Gastrocnemius medialis (tissue), 4 donors: ENCODE results near the gene DRGX. TPM values are rescaled to one million over a fixed set of nuclear protein-coding genes. Genes with fewer than 3 reads are reported as not detected.

ENCODE experiments used
- ATAC-seq, 2 donors: fragments of 150-250 bp; one replicate each; pipeline ENCODE4 v1.9.1; 2016
- DNase-seq, 2 donors: peaks; one replicate each; pipeline ENCODE4 v3.0.0-alpha.2; 2019
- H3K27ac ChIP-seq, 4 donors: fragments of 200-600 bp; sonication (generic); 1 replicate in 1 of 4; 2 replicates in 3 of 4; pipeline ENCODE4 v1.5.1; 2016 to 2018; ENCODE audit warnings: mild to moderate bottlenecking in 2 of 4, moderate library complexity in 1 of 4
- H3K27me3 ChIP-seq, 3 donors: fragments of 200-600 bp; sonication (generic) in 2 of 3; 1 replicate in 1 of 3; 2 replicates in 2 of 3; pipeline versions ENCODE4 v1.5.1 to v1.6.0; 2016 to 2019; ENCODE audit warnings: mild to moderate bottlenecking in 1 of 3, moderate library complexity in 1 of 3
- H3K36me3 ChIP-seq, 2 donors: fragments of 200-600 bp; sonication (generic) in 1 of 2; one replicate each; pipeline ENCODE4 v1.5.1; 2017 to 2018
- H3K4me1 ChIP-seq, 2 donors: fragments of 200-600 bp; sonication (generic) in 1 of 2; one replicate each; pipeline ENCODE4 v1.5.1; 2016 to 2017; ENCODE audit warnings: mild to moderate bottlenecking in 2 of 2
- H3K4me3 ChIP-seq, 4 donors: fragments of 200-600 bp; sonication (generic) in 3 of 4; 1 replicate in 1 of 4; 2 replicates in 3 of 4; pipeline ENCODE4 v1.5.1; 2016 to 2019; ENCODE audit warnings: mild to moderate bottlenecking in 2 of 4
- H3K9me3 ChIP-seq, 3 donors: fragments of 200-600 bp; sonication (generic) in 2 of 3; 1 replicate in 1 of 3; 2 replicates in 2 of 3; pipeline ENCODE4 v1.5.1; 2016 to 2019
- POLR2A ChIP-seq, 2 donors: fragments of 450-650 bp; IDR thresholded peaks; one replicate each; pipeline ENCODE4 v1.6.1; 2017; ENCODE audit warnings: antibody characterized with exemption in 2 of 2, mild to moderate bottlenecking in 2 of 2, moderate library complexity in 2 of 2
- in situ Hi-C, 4 donors: fragments of 200-750 bp; cut with MboI; loops; one replicate each; pipeline versions ENCODE4 v1.15.0 to v1.8.0; 2017; ENCODE audit warnings: low sequenced_read_pairs in 4 of 4
- intact Hi-C: fragments of 100-400 bp; cut with DNase I; formaldehyde crosslinking; loops from one replicate; pipeline ENCODE4 v1.15.1; 2023; ENCODE audit warnings: low total_unique reads
- total RNA-seq, 4 donors: library from RNA; depleted of rRNA; stranded (reverse); fragments of >200 nt; gene quantifications; one replicate each; pipeline versions ENCODE4 v1.1.0 to v1.2.3, GENCODE V29; 2016
- TF ChIP-seq, protein P1 (sequence below), 5 experiments: fragments of 450-650 bp in 3 of 5; fragments of 200-600 bp in 2 of 5; sonication (generic) in 2 of 5; IDR thresholded peaks in 4 of 5; conservative IDR thresholded peaks in 1 of 5; 1 replicate in 4 of 5; 2 replicates in 1 of 5; pipeline ENCODE4 v1.5.1; 2016 to 2019; ENCODE audit warnings: antibody characterized with exemption in 5 of 5, mild to moderate bottlenecking in 3 of 5, moderate library complexity in 3 of 5

The DRGX gene
- total RNA-seq, 4 donors from 2014 or later: not detected

DNA sequence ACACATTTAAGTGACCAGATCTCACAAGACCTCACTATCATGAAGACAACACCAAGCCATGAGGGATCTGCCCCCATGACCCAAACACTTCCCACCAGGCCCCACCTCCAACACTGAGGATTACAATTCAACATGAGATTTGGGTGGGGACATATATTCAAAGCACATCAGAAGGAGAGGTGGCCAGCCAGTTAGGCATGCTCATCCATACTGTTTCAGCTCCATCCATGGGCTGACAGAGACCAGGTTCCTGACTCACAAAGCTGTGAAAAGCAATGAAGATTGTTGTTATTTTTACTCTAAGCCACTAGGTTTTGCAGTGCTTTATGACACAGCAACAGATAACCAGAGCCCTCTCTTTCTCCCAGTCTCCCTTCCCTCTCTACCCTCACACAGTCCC, 60.9 kb downstream of the DRGX start:
- Histone ChIP-seq H3K27ac (no peak overlapping the region), H3K4me3 (no peak overlapping the region), H3K27me3 (no peaks in the 10 kb centered on the region), H3K36me3 (no peaks in the 10 kb centered on the region), H3K9me3 (no peaks in the 10 kb centered on the region), H3K4me1 (no peaks in the 10 kb centered on the region)
- in situ Hi-C loops: no loop called here
- DNase-seq: no peak
- TF ChIP-seq, protein P1, sequence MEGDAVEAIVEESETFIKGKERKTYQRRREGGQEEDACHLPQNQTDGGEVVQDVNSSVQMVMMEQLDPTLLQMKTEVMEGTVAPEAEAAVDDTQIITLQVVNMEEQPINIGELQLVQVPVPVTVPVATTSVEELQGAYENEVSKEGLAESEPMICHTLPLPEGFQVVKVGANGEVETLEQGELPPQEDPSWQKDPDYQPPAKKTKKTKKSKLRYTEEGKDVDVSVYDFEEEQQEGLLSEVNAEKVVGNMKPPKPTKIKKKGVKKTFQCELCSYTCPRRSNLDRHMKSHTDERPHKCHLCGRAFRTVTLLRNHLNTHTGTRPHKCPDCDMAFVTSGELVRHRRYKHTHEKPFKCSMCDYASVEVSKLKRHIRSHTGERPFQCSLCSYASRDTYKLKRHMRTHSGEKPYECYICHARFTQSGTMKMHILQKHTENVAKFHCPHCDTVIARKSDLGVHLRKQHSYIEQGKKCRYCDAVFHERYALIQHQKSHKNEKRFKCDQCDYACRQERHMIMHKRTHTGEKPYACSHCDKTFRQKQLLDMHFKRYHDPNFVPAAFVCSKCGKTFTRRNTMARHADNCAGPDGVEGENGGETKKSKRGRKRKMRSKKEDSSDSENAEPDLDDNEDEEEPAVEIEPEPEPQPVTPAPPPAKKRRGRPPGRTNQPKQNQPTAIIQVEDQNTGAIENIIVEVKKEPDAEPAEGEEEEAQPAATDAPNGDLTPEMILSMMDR (IDR thresholded peaks at IDR 0.05 in 4 of 5, conservative IDR thresholded peaks at IDR 0.05 in 1 of 5): no peak
- no peak for TF ChIP-seq POLR2A (IDR thresholded peaks at IDR 0.05)
- intact Hi-C loops: no loop called here
- ATAC-seq: no peak

- DNase-seq (no peak), ATAC-seq (no peak)
- H3K36me3 ChIP-seq: no peaks in the 10 kb centered on the region
- in situ Hi-C loops: no loop called here
- H3K27ac ChIP-seq: no peak overlapping the region
- no peaks in the 10 kb centered on the region for H3K9me3 ChIP-seq
- no peak for TF ChIP-seq POLR2A (IDR thresholded peaks at IDR 0.05)
- TF ChIP-seq, protein P1 (IDR thresholded peaks at IDR 0.05 in 4 of 5, conservative IDR thresholded peaks at IDR 0.05 in 1 of 5): no peak
- intact Hi-C loops: no loop called here
- H3K4me3 ChIP-seq: no peak overlapping the region
- H3K4me1 ChIP-seq: no peaks in the 10 kb centered on the region
- no peaks in the 10 kb centered on the region for H3K27me3 ChIP-seq
Measured at GRCh38 chr10:49333192-49333591, 62.7 kb downstream of the DRGX start.

DNA sequence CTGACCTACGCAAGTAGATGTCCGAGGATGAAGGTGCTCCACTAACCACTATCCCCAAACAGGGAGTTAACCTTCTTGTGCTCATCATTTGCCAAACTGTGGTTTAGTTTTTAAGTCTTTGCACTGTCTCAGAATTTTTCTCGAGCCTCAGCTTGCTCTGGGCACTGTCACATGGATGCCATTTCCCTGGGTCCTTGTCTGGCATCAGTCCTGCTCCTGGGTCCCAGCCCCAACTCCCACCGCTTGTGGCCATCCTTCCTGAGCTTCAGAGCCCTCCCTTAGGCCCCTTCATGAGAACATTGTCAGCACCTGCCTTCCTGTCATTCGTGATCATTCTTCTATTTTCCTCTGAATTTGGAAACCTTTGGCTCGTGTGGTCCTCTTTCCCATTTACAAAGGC, 63.1 kb downstream of the DRGX start:
- H3K36me3 ChIP-seq: no peaks in the 10 kb centered on the region
- H3K27me3 ChIP-seq: no peaks in the 10 kb centered on the region
- in situ Hi-C loops: no loop called here
- H3K9me3 ChIP-seq: no peaks in the 10 kb centered on the region
- TF ChIP-seq POLR2A (IDR thresholded peaks at IDR 0.05): no peak
- TF ChIP-seq, protein P1 (IDR thresholded peaks at IDR 0.05 in 4 of 5, conservative IDR thresholded peaks at IDR 0.05 in 1 of 5): no peak
- ATAC-seq (no peak), DNase-seq (no peak)
- no peak overlapping the region for H3K4me3 ChIP-seq
- H3K4me1 ChIP-seq: no peaks in the 10 kb centered on the region
- intact Hi-C loops: no loop called here
- H3K27ac ChIP-seq: no peak overlapping the region

DNA sequence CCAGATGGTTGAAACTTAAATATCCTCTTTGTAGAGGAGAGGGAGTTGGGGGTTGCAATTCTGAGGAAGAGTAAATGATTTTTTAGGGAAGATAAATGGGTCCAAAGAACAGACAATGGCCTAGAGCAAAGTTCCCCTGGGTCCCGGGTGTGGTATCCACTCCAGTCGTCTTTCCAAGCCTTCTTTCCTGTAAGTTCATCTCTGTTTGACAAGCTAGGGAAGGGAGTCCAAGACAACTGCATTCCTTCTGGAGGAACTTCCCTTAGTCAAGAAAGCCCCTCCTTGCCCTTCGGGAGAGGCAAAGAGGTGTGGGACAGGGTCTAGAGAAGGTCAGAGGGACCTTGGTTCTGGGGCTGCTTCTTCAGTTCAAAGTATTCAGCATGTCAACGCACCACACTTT, 63.6 kb downstream of the DRGX start:
- Histone ChIP-seq H3K4me1 (no peaks in the 10 kb centered on the region), H3K27ac (no peak overlapping the region), H3K36me3 (no peaks in the 10 kb centered on the region), H3K4me3 (no peak overlapping the region), H3K9me3 (no peaks in the 10 kb centered on the region), H3K27me3 (no peaks in the 10 kb centered on the region)
- in situ Hi-C loops (no loop called here), intact Hi-C loops (no loop called here)
- TF ChIP-seq, protein P1 (IDR thresholded peaks at IDR 0.05 in 4 of 5, conservative IDR thresholded peaks at IDR 0.05 in 1 of 5): no peak
- ATAC-seq: no peak
- DNase-seq: no peak

DNA sequence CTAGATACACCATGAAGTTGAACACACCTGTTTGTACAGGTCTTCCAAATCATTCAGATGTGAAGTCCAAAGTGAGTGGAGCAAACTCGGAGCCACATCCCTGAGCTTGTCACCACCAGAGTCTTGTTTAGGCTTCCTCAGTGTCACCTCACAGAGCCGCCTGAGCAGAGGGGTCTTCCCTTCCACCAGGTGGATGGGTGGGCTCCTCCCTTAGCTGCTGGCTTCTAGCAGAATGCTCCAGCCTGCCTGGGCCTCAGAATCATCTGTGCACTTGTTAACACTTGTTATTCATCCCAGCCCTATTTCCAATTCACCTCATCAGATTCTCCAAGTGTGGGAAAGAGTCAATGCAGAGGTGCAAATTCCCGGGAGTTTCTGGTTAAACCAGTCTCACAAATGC, 64.5 kb downstream of the DRGX start:
- peaks cover 0 to 2% of the 10 kb centered on the region in 2 donors for H3K36me3 ChIP-seq
- peak in 1 of 2 donors; percentile 10 for ATAC-seq
- TF ChIP-seq POLR2A (IDR thresholded peaks at IDR 0.05): no peak
- TF ChIP-seq, protein P1 (IDR thresholded peaks at IDR 0.05 in 4 of 5, conservative IDR thresholded peaks at IDR 0.05 in 1 of 5): no peak
- no peak overlapping the region for H3K27ac ChIP-seq
- H3K27me3 ChIP-seq: no peaks in the 10 kb centered on the region
- no peak for DNase-seq
- no peaks in the 10 kb centered on the region for H3K9me3 ChIP-seq
- no peaks in the 10 kb centered on the region for H3K4me1 ChIP-seq
- in situ Hi-C loops: no loop called here
- intact Hi-C loops: no loop called here
- no peak overlapping the region for H3K4me3 ChIP-seq
